H9 (cell line): ENCODE results near the gene C2orf49. TPM values are rescaled to one million over a fixed set of nuclear protein-coding genes. Genes with fewer than 3 reads are reported as not detected.

Experiments used
- DNase-seq: peaks from one replicate; pipeline ENCODE4 v3.0.0-alpha.2; 2017
- H2AFZ ChIP-seq: one replicate; pipeline ENCODE4 v1.6.1; 2013; ENCODE audit warnings: mild to moderate bottlenecking, low read length, control low read depth, moderate library complexity
- H2AK5ac ChIP-seq: 2 replicates; pipeline ENCODE4 v1.6.1; 2013; ENCODE audit warnings: low read length, control low read depth, mixed read lengths; ENCODE audit not compliant: insufficient read length
- H2BK120ac ChIP-seq: one replicate; pipeline ENCODE4 v1.6.1; 2013; ENCODE audit warnings: low read depth, mild to moderate bottlenecking, low read length, control low read depth, inconsistent platforms; ENCODE audit not compliant: poor library complexity, severe bottlenecking
- H2BK12ac ChIP-seq: 2 replicates; pipeline ENCODE4 v1.6.1; 2013; ENCODE audit warnings: low read length, control low read depth, mixed read lengths, low read depth; ENCODE audit not compliant: insufficient read length
- H2BK15ac ChIP-seq: 2 replicates; pipeline ENCODE4 v1.6.1; 2013; ENCODE audit warnings: low read depth, low read length, control low read depth
- H2BK20ac ChIP-seq: one replicate; pipeline ENCODE4 v1.6.1; 2013; ENCODE audit warnings: low read depth, mild to moderate bottlenecking, low read length, control low read depth, inconsistent platforms; ENCODE audit not compliant: poor library complexity, severe bottlenecking
- H2BK5ac ChIP-seq: 2 replicates; pipeline ENCODE4 v1.6.1; 2013; ENCODE audit warnings: low read length, control low read depth, mixed read lengths; ENCODE audit not compliant: insufficient read length
- H3K14ac ChIP-seq: 2 replicates; pipeline ENCODE4 v1.6.1; 2013; ENCODE audit warnings: low read length, control low read depth; ENCODE audit not compliant: insufficient read depth
- H3K18ac ChIP-seq: 2 replicates; pipeline ENCODE4 v1.6.1; 2013; ENCODE audit warnings: low read depth, mild to moderate bottlenecking, mixed read lengths, low read length, control low read depth; ENCODE audit not compliant: insufficient read length
- H3K23ac ChIP-seq: 2 replicates; pipeline ENCODE4 v1.6.1; 2013; ENCODE audit warnings: low read length, control low read depth, mixed read lengths, low read depth; ENCODE audit not compliant: insufficient read length
- H3K23me2 ChIP-seq: 2 replicates; pipeline ENCODE4 v1.6.1; 2013; ENCODE audit warnings: low read depth, mild to moderate bottlenecking, mixed read lengths, low read length, control low read depth; ENCODE audit not compliant: insufficient read length, poor library complexity, severe bottlenecking
- H3K27ac ChIP-seq: 2 replicates; pipeline ENCODE4 v1.5.1; 2013; ENCODE audit warnings: low read length, control low read depth, mixed read lengths, low read depth; ENCODE audit not compliant: insufficient read length
- H3K27me3 ChIP-seq: 2 replicates; pipeline ENCODE4 v1.6.1; 2013; ENCODE audit warnings: low read length, control low read depth, inconsistent platforms; ENCODE audit not compliant: insufficient read depth
- H3K4ac ChIP-seq: 2 replicates; pipeline ENCODE4 v1.6.1; 2013; ENCODE audit warnings: low read depth, mild to moderate bottlenecking, control low read depth, inconsistent platforms, low read length, moderate library complexity
- H3K4me1 ChIP-seq: 2 replicates; pipeline ENCODE4 v1.6.1; 2013; ENCODE audit warnings: low read length, control low read depth, inconsistent platforms; ENCODE audit not compliant: insufficient read depth
- H3K4me2 ChIP-seq: 2 replicates; pipeline ENCODE4 v1.6.1; 2013; ENCODE audit warnings: low read length, control low read depth, mixed read lengths; ENCODE audit not compliant: insufficient read length, insufficient read depth
- H3K56ac ChIP-seq: 2 replicates; pipeline ENCODE4 v1.6.1; 2013; ENCODE audit warnings: low read depth, mild to moderate bottlenecking, mixed read lengths, low read length, control low read depth; ENCODE audit not compliant: insufficient read length
- H3K79me1 ChIP-seq: 2 replicates; pipeline ENCODE4 v1.6.1; 2013; ENCODE audit warnings: low read depth, mild to moderate bottlenecking, moderate library complexity, low read length, control low read depth, inconsistent platforms; ENCODE audit not compliant: insufficient read depth, poor library complexity, severe bottlenecking
- H3K79me2 ChIP-seq: 2 replicates; pipeline ENCODE4 v1.6.1; 2013; ENCODE audit warnings: low read length, control low read depth, inconsistent platforms; ENCODE audit not compliant: insufficient read depth
- H3K9ac ChIP-seq: 2 replicates; pipeline ENCODE4 v1.6.1; 2013; ENCODE audit warnings: low read length, control low read depth, mixed read lengths; ENCODE audit not compliant: insufficient read length; ENCODE audit errors: extremely low read depth
- H3K9me3 ChIP-seq: one replicate; pipeline ENCODE4 v1.6.1; 2013; ENCODE audit warnings: low read depth, low read length, inconsistent platforms; ENCODE audit not compliant: control insufficient read depth
- H3T11ph ChIP-seq: one replicate; pipeline ENCODE4 v1.6.1; 2013; ENCODE audit warnings: mild to moderate bottlenecking, low read length, control low read depth, inconsistent platforms
- H4K20me1 ChIP-seq: one replicate; pipeline ENCODE4 v1.6.1; 2013; ENCODE audit not compliant: control insufficient read depth, insufficient read length, insufficient read depth
- H4K5ac ChIP-seq: 2 replicates; pipeline ENCODE4 v1.6.1; 2013; ENCODE audit warnings: low read depth, mild to moderate bottlenecking, mixed read lengths, low read length, control low read depth; ENCODE audit not compliant: insufficient read length
- H4K8ac ChIP-seq: replicated peaks from 2 replicates; pipeline ENCODE4 v1.6.1; 2013; ENCODE audit warnings: low read length, control low read depth, mixed read lengths, low read depth; ENCODE audit not compliant: insufficient read length
- H4K91ac ChIP-seq: 2 replicates; pipeline ENCODE4 v1.6.1; 2013; ENCODE audit warnings: low read depth, mild to moderate bottlenecking, moderate library complexity, mixed read lengths, low read length, control low read depth; ENCODE audit not compliant: insufficient read length
- H3K27ac Mint-ChIP-seq, 3 experiments: 2 replicates in 2 of 3; 3 replicates in 1 of 3; pipeline ENCODE4 v1.8.0; 2020 to 2021; ENCODE audit warnings: mixed read lengths in 3 of 3, mild to moderate bottlenecking in 1 of 3, moderate library complexity in 1 of 3
- H3K27me3 Mint-ChIP-seq: 2 replicates; pipeline ENCODE4 v1.8.0; 2021; ENCODE audit warnings: low read depth, mild to moderate bottlenecking, moderate library complexity, mixed read lengths
- H3K36me3 Mint-ChIP-seq, 3 experiments: 2 replicates in 2 of 3; 3 replicates in 1 of 3; pipeline ENCODE4 v1.8.0; 2020 to 2021; ENCODE audit warnings: low read depth in 3 of 3, mixed read lengths in 3 of 3; ENCODE audit not compliant: insufficient read depth in 1 of 3
- H3K4me1 Mint-ChIP-seq, 2 experiments: 2 replicates each; pipeline ENCODE4 v1.8.0; 2020; ENCODE audit warnings: mixed read lengths in 2 of 2
- H3K4me3 Mint-ChIP-seq, 2 experiments: 2 replicates in 1 of 2; 3 replicates in 1 of 2; pipeline ENCODE4 v1.8.0; 2020 to 2021; ENCODE audit warnings: mild to moderate bottlenecking in 2 of 2, mixed read lengths in 2 of 2, moderate library complexity in 1 of 2
- H3K9me3 Mint-ChIP-seq, 2 experiments: 2 replicates in 1 of 2; 3 replicates in 1 of 2; pipeline ENCODE4 v1.8.0; 2020; ENCODE audit warnings: mild to moderate bottlenecking in 2 of 2, mixed read lengths in 2 of 2, moderate library complexity in 1 of 2
- WGBS: extraction: QIAGEN DNeasy Blood & Tissue Kit; methylation state at CpG from one replicate; pipeline ENCODE4 v1.1.7; 2013; ENCODE audit warnings: missing lambda C conversion rate, low lambda C conversion rate, mixed read lengths; ENCODE audit not compliant: insufficient read length; ENCODE audit errors: extremely low coverage; 5-methylcytosine and 5-hydroxymethylcytosine counted together
- total RNA-seq: library from RNA; stranded (reverse); gene quantifications from 2 replicates; pipeline ENCODE4 v1.2.1, GENCODE V29; 2021
- TF ChIP-seq, protein P1 (sequence below): fragments of 200-600 bp; sonication (generic); conservative IDR thresholded peaks from 3 replicates; pipeline ENCODE4 v1.8.0; 2021; ENCODE audit warnings: antibody characterized with exemption, mild to moderate bottlenecking

C2orf49 gene
- total RNA-seq, 1 experiment from 2014 or later = 18.8 TPM

DNA sequence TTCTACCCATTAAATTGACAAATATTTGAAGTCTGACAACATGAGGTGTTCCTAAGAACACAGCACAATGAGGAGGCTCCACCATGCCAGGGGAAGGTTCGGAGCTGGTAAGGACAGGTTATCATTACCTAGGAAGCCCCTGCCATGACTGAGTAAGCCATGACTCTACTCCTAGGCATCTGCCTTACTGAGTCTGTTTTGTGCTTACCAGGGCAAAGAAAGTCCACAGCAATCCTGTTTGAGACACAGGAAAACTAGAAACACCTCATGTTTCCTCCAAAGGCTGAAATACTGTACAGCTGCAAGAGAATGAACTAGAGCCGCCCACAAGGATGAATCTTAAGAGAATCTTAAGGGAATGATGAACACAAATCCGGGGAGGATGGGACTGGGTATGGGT lies 19.4 kb upstream of the C2orf49 start:
- no peak overlapping the region for H3K56ac ChIP-seq
- no peak overlapping the region for H3K9ac ChIP-seq
- Mint-ChIP-seq H3K4me3 (no peak overlapping the region), H3K27ac (no peak overlapping the region), H3K4me1 (no peaks in the 10 kb centered on the region; a peak in 1 of 4 replicates), H3K27me3 (no peaks in the 10 kb centered on the region), H3K9me3 (no peaks in the 10 kb centered on the region), H3K36me3 (no peaks in the 10 kb centered on the region)
- no peak overlapping the region for H2BK12ac ChIP-seq
- no peaks in the 10 kb centered on the region for H3K9me3 ChIP-seq
- H4K20me1 ChIP-seq = no peaks in the 10 kb centered on the region
- H4K5ac ChIP-seq = no peak overlapping the region
- no peak overlapping the region for H3K23ac ChIP-seq
- H3K4me2 ChIP-seq = no peak overlapping the region
- H3K4me1 ChIP-seq = no peaks in the 10 kb centered on the region
- H3K27me3 ChIP-seq = no peaks in the 10 kb centered on the region
- H3K79me2 ChIP-seq = peaks cover 3% of the 10 kb centered on the region; the same call in 1 of the 2 replicates
- H2AK5ac ChIP-seq = no peak overlapping the region
- no peak overlapping the region for H3K18ac ChIP-seq
- H2BK20ac ChIP-seq = no peak overlapping the region
- no peak overlapping the region for H3K14ac ChIP-seq
- no peak overlapping the region for H3K4ac ChIP-seq
- no peaks in the 10 kb centered on the region for H3K23me2 ChIP-seq
- no CpG with 5 or more reads among the region's 3 CpGs for WGBS
- no peak overlapping the region for H3K27ac ChIP-seq
- no peak overlapping the region for H4K8ac ChIP-seq
- H4K91ac ChIP-seq = no peak overlapping the region
- no peak for DNase-seq
- no peak overlapping the region for H2AFZ ChIP-seq
- H3T11ph ChIP-seq = no peak overlapping the region
- TF ChIP-seq, protein P1, sequence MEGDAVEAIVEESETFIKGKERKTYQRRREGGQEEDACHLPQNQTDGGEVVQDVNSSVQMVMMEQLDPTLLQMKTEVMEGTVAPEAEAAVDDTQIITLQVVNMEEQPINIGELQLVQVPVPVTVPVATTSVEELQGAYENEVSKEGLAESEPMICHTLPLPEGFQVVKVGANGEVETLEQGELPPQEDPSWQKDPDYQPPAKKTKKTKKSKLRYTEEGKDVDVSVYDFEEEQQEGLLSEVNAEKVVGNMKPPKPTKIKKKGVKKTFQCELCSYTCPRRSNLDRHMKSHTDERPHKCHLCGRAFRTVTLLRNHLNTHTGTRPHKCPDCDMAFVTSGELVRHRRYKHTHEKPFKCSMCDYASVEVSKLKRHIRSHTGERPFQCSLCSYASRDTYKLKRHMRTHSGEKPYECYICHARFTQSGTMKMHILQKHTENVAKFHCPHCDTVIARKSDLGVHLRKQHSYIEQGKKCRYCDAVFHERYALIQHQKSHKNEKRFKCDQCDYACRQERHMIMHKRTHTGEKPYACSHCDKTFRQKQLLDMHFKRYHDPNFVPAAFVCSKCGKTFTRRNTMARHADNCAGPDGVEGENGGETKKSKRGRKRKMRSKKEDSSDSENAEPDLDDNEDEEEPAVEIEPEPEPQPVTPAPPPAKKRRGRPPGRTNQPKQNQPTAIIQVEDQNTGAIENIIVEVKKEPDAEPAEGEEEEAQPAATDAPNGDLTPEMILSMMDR = no peak
- H2BK120ac ChIP-seq = no peak overlapping the region
- H2BK5ac ChIP-seq = no peak overlapping the region
- no peak overlapping the region for H2BK15ac ChIP-seq
- no peaks in the 10 kb centered on the region for H3K79me1 ChIP-seq
